OCI-M2 (cell line): ENCODE data around the gene NPAS3.

Source experiments
- DNase-seq: peaks from one replicate; lab custom pipeline; 2025; ENCODE audit not compliant: unreplicated experiment; lab: John Stamatoyannopoulos, UW

The NPAS3 gene

GRCh38 chr14:33732175-33732574 lies 793.5 kb downstream of the NPAS3 start:
- no peak for DNase-seq

- no peak for DNase-seq
These were observed 794.6 kb downstream of the NPAS3 start for GRCh38 chr14:33733310-33733709.

DNA sequence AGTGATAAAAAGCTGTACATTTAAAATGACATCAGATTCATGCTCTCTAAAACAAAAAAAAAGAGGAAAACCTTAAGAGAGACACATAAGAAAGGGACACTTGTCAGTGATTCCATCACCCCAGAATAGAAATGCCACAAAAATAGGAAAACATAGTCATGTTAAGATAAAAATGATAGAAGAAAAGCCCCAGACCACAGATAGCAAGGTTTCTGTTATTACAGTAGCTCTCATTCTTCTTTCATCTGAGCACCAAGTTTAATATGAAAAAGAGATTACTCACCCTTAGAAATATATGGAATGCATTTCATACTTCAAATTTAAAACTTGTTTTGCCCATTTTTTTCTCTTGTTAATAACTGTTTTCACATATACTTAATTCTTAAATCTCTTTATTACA lies 795.0 kb downstream of the NPAS3 start:
- no peak for DNase-seq

- DNase-seq: no peak
These were observed 795.7 kb downstream of the NPAS3 start for GRCh38 chr14:33734387-33734786.

- DNase-seq: no peak
These were observed 797.7 kb downstream of the NPAS3 start for GRCh38 chr14:33736299-33736825.

- no peak for DNase-seq
These were observed 798.3 kb downstream of the NPAS3 start for GRCh38 chr14:33736979-33737378.

GRCh38 chr14:33737446-33737845 lies 798.8 kb downstream of the NPAS3 start:
- no peak for DNase-seq

- no peak for DNase-seq
These were observed 799.4 kb downstream of the NPAS3 start for GRCh38 chr14:33738029-33738428.

- no peak for DNase-seq
These were observed 799.8 kb downstream of the NPAS3 start for GRCh38 chr14:33738491-33738890.

DNA sequence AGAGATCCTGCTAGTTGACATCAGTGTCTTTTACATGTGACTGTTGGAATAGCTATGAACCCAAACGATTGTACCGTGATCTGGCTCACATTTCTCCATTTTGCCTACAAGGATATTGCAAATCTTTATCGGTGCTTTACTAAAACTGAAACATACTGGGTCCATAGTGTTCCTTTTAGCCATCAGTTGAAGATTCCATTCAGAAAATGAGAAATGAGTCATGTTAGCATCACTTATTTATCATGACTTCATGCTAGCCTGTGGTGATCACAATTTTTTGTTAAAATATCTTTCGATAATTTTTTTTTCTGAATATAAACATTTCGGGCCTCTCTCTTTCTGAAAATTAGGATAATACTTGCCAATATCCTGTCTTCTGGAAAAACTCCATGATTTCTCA lies 801.9 kb downstream of the NPAS3 start:
- no peak for DNase-seq

GRCh38 chr14:33742166-33742565 lies 803.5 kb downstream of the NPAS3 start:
- DNase-seq: no peak

GRCh38 chr14:33745163-33745562 lies 806.5 kb downstream of the NPAS3 start:
- no peak for DNase-seq

DNA sequence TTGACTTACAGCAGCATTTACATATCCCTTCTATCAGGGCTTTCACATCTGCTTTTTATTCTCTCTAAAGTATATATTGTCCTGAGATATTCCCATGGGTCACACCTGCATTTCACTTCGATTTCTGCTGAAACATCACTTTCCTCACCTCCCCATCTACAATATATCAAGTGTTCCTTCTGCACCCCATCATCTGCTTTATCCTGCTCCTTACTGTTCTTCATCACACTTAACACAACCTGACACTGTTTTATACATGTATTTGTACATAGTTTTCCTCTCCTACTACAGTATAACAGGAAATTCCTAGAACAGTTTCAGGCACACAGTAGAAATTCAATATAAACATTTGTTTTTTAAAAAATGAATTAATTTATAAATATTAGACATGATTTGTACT lies 809.1 kb downstream of the NPAS3 start:
- DNase-seq: no peak

GRCh38 chr14:33754261-33754660 lies 815.6 kb downstream of the NPAS3 start:
- DNase-seq: no peak

DNA sequence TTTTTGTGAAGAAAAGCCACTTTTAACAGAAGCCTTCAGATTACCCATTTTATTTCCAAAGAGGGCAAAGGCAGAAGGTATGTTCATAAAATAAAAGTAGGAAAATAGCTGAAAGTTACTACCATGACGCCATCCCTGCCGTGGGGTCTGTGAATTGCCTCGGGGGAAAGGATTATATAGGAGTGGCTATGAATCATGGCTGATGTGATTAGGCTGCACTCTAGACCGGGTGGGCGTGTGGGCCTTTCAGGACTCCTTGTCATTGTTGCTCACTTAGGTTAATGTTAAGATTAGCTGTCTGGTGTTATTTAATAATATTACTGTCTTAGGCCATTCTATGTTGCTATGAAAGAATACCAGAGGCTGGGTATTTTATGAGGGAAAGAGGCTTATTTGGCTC lies 816.7 kb downstream of the NPAS3 start:
- DNase-seq: no peak

- no peak for DNase-seq
These were observed 818.2 kb downstream of the NPAS3 start for GRCh38 chr14:33756833-33757232.

DNA sequence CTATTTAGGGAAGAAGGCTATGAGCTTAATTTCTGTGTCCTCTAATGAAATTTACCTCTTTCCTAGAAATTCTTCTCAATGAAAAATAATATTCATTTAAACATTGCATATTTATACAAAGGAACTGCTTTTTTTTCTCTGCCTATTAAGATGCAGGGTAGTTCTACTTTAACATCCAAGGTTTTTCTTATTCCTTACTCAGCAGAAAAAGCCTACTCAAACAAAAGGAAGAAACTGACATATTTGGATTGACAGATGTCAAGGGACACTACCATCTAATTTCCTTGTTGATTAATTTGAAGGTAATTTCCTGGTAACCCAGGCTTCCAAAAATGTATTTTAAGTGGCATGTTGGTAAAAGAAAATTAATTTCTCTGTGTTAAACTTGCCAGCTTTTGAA lies 819.9 kb downstream of the NPAS3 start:
- no peak for DNase-seq

GRCh38 chr14:33762161-33762851 lies 823.6 kb downstream of the NPAS3 start:
- no peak for DNase-seq

- DNase-seq: no peak
These were observed 826.4 kb downstream of the NPAS3 start for GRCh38 chr14:33764876-33765650.

DNA sequence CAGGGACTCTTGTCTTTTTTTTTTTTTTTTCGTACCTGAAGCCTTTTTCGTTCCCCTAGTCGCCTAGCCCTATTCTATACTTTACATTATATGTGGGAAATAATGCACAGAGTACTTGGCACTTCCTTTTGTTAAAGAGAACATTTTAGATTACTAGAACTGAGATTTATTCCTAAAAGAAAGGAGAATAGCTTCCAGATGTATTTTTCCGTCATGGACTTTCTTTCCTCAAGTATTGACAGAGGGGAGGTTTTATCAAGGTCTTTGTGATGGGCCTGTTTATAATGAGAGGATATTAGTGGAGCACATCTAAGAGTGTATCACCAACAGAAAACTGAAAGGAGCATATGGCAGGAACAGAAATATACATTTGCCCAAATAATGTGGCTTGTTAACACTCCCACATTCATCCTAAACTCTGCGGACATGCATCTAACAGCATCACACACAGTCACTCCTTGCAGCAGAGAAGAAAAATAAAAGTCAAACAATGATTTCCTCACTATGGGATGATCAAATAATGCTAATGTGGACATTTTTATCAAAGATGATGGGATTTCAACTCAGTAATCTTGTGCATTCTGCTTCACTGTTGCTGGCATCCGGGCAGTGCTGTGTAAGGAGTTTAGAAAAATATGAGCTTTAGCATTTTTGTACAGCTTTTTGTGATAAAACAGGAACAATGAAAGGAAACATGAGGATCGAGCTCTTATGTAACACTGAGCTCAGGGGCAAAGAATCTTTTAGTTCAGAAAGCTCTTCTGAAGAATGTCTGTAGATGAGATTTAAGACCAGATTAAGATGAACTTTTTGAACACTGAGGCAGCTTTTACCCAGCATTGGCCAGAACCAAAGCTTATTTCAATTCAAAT lies 829.1 kb downstream of the NPAS3 start:
- no peak for DNase-seq

- no peak for DNase-seq
These were observed 829.8 kb downstream of the NPAS3 start for GRCh38 chr14:33768458-33768830.
